ENCODE data around the gene LY9. TPM values are rescaled to one million over a fixed set of nuclear protein-coding genes. Genes with fewer than 3 reads are reported as not detected.

The LY9 gene
- total RNA-seq, 1 experiment from 2014 or later, result not detected

DNA sequence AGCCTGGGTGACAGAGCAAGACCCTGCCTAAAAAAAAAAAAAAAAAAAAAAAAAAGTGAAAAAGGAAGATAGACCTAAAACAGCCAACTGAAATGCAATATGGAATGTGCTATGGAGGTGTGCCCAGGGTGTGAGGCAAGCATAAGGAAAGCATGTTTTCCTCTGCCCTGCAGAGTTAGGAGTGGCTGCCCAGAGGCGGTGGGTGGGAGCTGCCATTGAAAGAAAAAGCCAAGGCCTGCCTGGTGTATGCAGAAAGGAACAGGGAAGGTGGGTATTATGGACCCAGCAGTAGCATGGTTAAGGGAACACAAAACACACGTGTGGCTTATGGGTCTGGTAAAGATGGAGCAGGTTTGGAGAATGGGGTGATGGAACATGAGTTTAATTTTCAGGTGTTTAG lies 57.8 kb downstream of the LY9 start:
- no peaks in the 10 kb centered on the region for H3K9me3 Mint-ChIP-seq
- Histone ChIP-seq H3K4me2 (ENCODE audit: insufficient read depth, insufficient read length, low read length) (no peak overlapping the region), H3T11ph (ENCODE audit: low read length) (no peak overlapping the region), H4K91ac (ENCODE audit: insufficient read length, low read depth, low read length) (no peak overlapping the region), H2AFZ (ENCODE audit: low read length) (no peak overlapping the region), H4K20me1 (ENCODE audit: control insufficient read depth, insufficient read depth, insufficient read length) (no peaks in the 10 kb centered on the region), H4K8ac (replicated peaks; ENCODE audit: insufficient read length, low read depth, low read length) (no peak overlapping the region), H4K5ac (ENCODE audit: insufficient read length, low read depth, low read length) (no peak overlapping the region), H3K4me1 (ENCODE audit: insufficient read depth, low read length) (no peaks in the 10 kb centered on the region), H3K27ac (ENCODE audit: insufficient read length, low read depth, low read length) (no peak overlapping the region), H2BK12ac (ENCODE audit: insufficient read length, low read depth, low read length) (no peak overlapping the region), H3K79me2 (ENCODE audit: insufficient read depth, low read length) (no peaks in the 10 kb centered on the region), H2BK20ac (ENCODE audit: low read depth, low read length, poor library complexity, severe bottlenecking) (no peak overlapping the region), H3K23me2 (ENCODE audit: insufficient read length, low read depth, low read length, poor library complexity, severe bottlenecking) (no peaks in the 10 kb centered on the region), H3K9ac (ENCODE audit: extremely low read depth, insufficient read length, low read length) (no peak overlapping the region), H3K23ac (ENCODE audit: insufficient read length, low read depth, low read length) (no peak overlapping the region), H3K9me3 (ENCODE audit: control insufficient read depth, low read depth, low read length) (no peaks in the 10 kb centered on the region), H2BK120ac (ENCODE audit: low read depth, low read length, poor library complexity, severe bottlenecking) (no peak overlapping the region), H2BK5ac (ENCODE audit: insufficient read length, low read length) (no peak overlapping the region), H3K56ac (ENCODE audit: insufficient read length, low read depth, low read length) (no peak overlapping the region), H3K4ac (ENCODE audit: low read depth, low read length) (no peak overlapping the region), H2BK15ac (ENCODE audit: low read depth, low read length) (no peak overlapping the region), H2AK5ac (ENCODE audit: insufficient read length, low read length) (no peak overlapping the region), H3K18ac (ENCODE audit: insufficient read length, low read depth, low read length) (no peak overlapping the region), H3K79me1 (ENCODE audit: insufficient read depth, low read depth, low read length, poor library complexity, severe bottlenecking) (no peaks in the 10 kb centered on the region), H3K14ac (ENCODE audit: insufficient read depth, low read length) (no peak overlapping the region), H3K27me3 (ENCODE audit: insufficient read depth, low read length) (no peaks in the 10 kb centered on the region)
- WGBS (ENCODE audit: extremely low coverage, insufficient read length, low lambda C conversion rate), result no CpG with 5 or more reads among the region's 2 CpGs
- no peak overlapping the region for H3K27ac Mint-ChIP-seq
- H3K27me3 Mint-ChIP-seq (ENCODE audit: low read depth), result no peaks in the 10 kb centered on the region
- no peak overlapping the region for H3K4me3 Mint-ChIP-seq
- TF ChIP-seq, protein P1, sequence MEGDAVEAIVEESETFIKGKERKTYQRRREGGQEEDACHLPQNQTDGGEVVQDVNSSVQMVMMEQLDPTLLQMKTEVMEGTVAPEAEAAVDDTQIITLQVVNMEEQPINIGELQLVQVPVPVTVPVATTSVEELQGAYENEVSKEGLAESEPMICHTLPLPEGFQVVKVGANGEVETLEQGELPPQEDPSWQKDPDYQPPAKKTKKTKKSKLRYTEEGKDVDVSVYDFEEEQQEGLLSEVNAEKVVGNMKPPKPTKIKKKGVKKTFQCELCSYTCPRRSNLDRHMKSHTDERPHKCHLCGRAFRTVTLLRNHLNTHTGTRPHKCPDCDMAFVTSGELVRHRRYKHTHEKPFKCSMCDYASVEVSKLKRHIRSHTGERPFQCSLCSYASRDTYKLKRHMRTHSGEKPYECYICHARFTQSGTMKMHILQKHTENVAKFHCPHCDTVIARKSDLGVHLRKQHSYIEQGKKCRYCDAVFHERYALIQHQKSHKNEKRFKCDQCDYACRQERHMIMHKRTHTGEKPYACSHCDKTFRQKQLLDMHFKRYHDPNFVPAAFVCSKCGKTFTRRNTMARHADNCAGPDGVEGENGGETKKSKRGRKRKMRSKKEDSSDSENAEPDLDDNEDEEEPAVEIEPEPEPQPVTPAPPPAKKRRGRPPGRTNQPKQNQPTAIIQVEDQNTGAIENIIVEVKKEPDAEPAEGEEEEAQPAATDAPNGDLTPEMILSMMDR (conservative IDR thresholded peaks at IDR 0.05), result no peak
- DNase-seq, result no peak
- H3K36me3 Mint-ChIP-seq (ENCODE audit: insufficient read depth in 1 of 3, low read depth in 3 of 3), result no peaks in the 10 kb centered on the region
- H3K4me1 Mint-ChIP-seq, result no peaks in the 10 kb centered on the region
